CD4-positive, alpha-beta T cell treated with Interleukin-15 for 1 hour (primary cell): ENCODE results near the gene ADRA2A.

Experiments used
- DNase-seq: peaks from one replicate; pipeline ENCODE4 v3.0.0-alpha.2; 2020

Gene ADRA2A

DNA sequence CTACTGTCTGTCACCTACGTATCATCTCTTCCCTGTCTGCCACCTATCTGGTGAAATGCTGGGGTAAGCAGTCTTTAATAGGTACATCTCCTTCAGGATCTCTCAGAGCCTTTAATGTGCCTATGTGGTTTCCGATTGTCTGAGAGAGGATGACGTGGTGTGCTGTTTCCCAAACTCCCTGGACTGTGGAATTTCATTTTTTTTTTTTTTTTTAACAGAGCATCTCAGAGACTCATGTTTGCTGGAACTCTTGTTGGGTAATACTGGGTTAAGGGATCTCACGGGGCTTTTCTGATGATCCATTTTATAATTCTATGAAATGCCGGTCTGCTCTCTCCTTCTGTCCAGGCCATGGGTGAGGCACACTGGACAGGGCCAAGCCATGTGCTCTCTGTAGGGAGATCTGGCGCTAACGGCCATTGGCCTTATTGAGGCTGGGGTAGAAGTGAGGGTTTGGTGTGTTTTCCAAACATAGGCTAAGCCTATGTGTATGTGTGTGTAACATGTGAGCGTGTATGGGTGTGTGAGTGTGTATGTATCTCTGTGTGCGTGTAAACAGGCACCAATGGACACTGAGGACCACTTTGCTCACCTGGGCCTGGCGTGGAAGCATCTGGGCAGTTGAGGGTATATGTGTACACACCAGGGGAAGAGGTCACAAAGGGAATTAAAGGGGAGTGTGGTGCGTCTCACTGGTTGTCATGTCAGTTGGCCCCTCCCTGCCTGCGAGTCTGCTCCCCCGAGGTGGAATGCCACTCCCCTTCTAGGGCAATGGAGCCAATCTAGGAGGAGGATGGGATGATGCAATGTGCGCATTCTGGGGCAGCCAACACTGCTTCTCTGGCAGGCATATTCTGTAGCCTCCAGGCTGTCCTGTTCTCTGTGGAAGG is 7.8 kb downstream of the ADRA2A start:
- DNase-seq = no peak

DNA sequence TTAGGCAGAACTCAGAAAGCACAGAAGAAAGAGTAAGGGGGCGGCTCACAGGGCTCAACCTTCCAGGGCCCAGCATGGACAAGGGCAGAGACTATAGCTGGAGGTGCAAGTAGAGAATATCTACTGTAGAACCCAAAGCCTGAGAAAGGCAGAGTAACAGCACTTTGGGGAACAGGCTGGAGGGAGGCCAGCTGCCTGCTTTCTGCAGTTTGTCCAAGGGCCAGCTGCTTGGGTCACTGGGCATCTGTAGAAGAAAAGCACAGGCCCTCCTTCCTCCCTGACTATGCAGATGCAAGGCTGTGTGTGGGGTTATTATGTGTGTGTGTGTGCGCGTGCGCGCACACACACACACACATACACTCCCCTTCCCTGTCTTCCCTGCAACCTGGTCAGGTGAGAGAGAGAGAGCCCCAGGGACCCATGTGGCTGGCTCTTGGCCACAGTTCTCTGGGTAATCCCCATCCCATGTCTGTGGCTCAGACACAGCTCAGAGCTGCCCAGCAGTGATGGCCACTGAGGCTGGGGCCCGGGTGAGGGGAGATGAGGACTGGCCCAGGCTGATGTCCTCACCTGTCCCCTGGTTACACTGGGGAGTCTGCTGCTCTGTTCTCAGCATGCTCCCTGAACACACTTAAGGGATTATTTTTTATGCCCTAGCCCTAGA is 9.0 kb downstream of the ADRA2A start:
- DNase-seq = no peak

DNA sequence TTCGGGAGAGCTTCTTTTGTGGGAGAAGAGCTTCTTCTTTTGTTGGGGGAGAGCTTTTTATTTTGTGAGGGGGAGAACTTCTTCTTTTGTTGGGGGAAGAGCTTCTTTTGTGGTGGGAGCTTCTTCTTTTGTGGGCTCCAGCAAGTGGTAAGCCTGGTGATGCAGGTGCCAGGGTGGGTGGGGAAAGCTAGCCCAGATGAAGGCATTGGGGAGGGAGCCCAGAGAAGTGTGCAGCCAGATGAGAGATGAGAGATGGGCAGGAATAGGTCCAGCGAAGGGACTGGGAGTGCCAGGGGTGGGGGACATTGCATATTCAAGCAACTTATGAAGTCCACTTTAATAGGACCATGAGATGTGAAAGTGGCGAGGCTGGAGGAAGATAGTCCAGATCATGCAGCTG is 9.7 kb downstream of the ADRA2A start:
- DNase-seq = no peak

DNA sequence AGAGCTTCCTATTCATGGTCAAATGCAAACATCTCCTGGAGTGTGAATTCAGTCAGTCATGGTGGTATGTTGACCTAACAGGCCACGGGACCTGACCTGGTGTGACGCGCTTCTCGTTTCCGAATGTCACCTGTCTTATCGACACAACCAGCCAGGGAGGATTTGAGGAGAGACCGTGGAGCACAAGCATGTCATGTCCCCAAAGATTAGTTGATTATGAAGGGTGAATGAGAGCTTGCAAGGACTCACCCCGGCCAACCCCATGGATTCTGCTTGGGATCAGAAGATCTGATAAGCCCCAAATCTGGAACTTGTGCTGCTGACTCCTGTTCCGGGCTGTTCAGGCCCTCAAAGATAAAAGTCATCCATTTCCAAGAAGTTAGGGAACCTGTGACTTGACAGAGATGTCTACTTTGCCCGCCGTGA is 10.5 kb downstream of the ADRA2A start:
- no peak for DNase-seq

DNA sequence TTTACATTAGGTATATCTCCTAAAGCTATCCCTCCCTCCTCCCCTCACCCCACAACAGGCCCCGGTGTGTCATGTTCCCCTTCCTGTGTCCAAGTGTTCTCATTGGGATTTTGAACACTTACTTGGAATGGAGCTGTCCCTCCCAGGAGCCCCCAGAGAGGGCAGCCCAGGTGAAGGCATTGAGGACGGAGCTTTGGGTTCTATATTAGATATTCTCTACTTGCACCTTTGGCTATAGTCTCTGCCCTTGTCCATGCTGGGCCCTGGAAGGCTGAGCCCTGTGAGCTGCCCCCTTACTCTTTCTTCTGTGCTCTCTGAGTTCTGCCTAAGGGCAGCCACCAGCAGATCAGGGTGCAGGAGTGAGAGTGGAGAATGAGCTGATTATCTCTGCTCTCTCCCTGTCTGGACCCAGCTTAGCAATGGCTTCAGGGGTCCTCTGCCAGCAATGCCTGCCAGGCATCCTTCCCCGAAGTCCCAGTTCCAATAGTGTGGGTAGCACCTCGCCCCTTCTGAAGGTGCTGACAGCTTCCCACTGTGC is 11.2 kb downstream of the ADRA2A start:
- DNase-seq = no peak

DNA sequence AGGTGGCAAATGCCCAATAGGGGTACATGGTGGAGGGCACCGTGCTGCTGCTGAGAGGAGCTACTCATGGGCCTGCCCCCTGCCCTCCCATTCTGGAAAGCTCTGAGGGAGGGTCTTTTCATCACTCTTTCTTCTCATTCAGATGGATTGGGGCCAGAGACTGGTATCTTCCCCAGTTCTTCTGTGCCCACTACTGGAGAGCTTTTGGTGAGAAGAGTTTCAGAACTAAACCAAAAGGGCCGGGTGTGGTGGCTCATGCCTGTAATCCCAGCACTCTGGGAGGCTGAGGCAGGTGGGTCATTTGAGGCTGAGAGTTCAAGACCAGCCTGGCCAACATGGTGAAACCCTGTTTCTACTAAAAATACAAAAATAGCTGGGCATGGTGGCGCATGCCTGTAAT is 12.5 kb downstream of the ADRA2A start:
- no peak for DNase-seq

DNA sequence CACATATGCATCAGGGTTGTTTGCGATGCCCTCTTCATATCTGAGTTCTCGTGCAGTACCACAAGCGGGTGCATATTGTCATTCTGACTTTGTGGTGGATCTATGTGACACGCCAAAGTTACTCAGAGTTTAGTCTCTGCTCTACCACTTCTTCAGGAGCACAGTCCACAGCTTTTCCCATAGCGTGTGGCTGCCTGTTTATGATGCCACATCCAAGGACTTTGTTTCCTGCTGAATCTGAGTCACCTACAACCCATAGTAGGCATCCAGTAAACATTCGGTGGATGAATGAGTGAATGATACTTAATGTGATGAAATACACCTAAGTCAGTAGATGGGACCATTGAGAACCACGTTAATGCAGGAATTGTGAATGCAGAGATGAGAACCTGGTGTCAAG is 15.0 kb downstream of the ADRA2A start:
- no peak for DNase-seq

DNA sequence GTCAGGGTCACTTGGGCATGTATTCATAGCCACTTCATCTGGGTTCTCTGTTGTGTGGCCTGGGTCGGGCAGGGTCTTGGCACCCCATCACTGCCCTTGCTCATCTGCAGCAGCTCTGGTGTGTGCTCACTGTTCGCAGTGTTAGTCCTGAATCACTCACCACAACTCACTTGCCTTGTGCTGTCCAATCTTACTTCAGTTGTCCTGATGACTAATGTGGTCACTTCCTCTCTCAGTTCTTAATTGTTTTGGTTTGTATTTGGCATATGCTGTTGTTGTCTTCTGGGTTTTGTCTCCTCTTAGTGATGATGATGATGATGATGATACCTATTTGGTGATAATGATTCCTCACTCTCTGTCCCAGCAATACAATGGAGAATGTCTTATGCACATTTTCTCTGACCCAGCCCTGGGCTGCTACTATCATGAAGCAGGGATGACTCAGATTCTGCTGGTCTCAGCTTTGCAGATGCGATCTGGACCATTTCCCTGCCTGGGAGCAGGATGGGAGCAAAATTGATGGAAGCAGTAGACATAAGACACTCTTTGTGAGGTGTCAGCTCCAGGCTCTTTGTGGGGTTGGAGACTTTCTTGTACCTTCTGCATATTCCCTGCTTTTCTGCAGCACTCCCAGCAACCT is 17.0 kb downstream of the ADRA2A start:
- no peak for DNase-seq

DNA sequence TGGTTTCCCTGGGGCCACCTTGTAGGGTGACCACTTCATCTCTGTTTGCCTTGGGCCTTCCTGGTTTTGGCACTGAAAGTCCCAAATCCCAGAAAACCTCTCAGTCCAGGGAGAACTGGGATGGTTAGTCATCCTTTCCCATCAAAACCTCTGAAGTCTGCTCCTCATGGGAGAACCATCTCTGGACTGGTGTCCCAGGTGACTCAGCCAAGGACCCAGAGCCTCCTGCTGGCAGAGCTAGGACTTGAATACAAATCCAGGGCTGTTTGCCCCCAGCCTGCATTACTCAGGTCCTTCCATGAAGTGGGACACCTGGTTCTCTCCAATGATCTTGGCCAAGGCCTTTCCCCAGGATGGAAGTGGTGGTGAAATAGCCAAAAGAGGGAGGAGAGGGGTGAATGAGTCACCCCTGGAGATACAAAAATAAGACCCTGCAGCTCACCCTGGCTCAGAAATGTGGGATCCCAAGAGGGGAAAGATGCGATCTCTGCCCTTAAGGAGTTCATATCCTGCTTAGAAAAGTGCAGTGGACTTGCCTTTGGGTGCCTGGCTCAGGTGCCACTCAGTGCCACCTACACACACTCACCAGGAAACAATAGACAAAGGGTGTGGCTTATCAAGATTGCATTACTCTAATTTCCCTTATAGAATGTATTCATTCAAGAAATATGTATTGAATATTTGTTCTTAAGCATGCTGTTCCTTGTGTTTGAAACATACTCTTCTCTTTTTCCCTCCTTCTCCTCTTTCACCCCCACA is 22.0 kb downstream of the ADRA2A start:
- no peak for DNase-seq

DNA sequence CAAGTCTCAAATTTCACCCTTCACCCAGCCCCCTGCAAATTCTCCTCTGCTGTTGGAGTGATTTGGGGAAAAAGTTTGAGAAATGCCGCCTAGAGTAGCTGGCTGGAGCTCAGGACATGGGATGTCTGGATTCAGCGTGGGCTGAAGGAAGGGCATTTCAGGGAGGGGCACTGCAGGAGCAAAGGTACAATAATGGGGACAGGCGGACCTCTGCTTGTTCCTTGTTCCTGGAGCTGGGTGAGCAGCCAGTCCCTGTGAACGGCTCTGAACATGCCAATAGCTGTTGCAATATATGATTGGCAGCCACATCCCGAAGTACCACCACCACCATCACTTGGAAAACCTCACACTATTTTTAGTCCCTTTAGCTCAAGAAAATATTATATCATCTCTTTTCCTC is 23.4 kb downstream of the ADRA2A start:
- DNase-seq = no peak

DNA sequence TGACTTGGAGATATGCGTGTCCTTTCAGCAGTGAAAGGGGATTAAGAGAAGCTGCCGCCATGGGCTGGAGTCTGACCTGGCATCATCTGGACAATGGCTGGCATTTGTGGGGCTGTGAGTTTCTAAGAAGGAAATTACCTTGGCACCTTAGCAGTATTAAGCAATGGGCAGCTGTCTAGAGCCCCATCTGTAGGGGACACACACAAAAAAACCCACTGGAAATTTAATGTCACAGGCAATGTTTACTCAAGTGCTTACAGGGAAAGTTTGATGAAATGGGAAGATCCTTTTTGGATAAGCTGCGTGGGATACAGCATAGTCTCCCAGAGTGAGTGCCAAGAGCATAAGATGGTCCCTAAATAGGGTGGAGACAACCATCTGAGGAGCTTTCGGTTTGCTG is 25.0 kb downstream of the ADRA2A start:
- no peak for DNase-seq

DNA sequence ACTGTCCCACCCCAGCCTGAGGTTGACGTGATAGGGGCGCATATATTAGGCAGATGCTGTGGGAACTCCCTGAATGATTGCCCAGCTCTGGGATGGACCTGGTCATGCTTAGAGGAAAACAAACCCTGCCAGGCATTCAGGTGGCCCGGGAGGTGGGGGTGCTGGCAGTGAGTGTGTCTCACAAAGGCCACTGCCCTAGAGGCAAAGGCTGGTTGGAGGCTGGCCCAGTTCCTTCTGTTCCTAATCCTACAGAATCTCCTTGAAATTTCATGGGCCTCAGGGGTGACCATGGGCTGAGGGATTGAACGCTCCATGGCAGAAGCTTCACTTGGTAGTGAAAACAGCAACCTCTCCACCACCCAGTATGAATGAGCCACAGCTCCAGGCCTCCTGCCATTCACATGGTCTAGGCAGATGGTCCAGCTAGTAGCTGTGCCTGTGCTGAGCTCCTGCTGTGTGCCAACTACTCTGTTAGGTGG is 25.6 kb downstream of the ADRA2A start:
- no peak for DNase-seq

DNA sequence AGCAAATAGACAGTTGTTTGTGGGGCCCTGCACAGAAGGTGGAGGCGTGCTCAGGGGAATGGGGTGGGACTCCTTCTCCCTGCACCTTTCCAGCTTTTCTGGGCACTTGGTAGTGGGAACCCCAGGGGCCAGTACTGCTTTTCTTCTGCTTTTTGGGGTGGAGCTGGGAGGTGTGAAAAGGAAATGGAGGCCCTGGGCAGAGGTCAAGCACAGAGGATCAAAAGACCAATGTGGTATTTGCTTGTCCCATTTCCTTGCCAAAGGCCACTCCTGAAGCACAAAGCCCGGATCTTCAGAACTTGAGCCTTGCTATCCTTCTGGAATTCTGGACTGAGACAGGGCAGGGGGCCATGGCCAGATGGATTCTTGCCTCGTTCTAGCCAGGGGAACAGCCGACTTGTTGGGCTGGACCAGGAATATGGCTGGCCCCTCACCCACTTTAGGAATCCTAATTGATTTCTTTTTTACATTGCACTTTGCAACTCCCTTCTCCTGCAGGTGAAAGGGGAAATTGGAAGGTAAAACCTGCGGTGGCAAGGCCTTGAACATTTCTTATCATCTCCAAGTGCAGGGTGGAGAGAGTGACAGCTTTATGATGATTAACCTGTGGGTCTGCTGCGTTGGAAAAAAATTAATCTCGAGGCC is 26.5 kb downstream of the ADRA2A start:
- no peak for DNase-seq

DNA sequence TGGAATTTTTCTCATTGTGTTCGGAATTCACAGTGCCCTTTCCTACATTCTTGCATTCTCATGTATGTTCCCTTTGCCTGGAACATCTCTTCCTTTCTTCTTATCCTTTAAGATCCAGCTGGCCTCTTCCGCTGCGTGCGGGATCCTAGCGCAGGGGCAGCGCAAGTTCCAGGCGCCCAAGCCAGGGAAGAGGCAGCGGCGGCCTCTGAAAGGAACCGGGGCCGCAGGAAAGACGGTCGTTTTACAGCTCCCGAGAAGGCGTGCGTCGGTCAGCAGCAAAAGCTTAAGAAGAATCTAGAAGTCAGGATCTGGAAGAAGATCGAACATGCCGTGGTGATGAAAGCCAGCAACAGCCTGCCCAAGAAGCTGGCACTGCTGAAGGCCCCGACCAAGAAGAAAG is 28.0 kb downstream of the ADRA2A start:
- DNase-seq = no peak

DNA sequence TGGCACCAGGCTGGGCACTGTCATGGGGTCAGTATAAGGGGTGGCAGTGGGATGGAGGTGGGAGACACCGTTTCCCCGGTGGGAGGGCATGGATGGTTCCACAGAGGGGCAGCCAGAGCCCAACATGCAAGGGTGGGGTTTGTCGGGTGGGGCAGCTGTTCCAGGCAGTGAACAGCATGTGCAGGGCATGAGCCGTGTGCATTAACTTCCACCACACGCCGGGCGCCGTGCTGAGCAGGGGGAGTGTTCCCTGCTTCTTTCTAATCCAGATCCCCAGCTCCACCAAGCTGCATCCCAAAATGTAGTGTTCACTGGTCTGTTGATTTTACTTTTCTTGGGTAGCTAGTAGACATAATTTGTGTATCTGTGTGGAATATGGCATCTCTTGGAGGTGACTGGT is 29.3 kb downstream of the ADRA2A start:
- no peak for DNase-seq

DNA sequence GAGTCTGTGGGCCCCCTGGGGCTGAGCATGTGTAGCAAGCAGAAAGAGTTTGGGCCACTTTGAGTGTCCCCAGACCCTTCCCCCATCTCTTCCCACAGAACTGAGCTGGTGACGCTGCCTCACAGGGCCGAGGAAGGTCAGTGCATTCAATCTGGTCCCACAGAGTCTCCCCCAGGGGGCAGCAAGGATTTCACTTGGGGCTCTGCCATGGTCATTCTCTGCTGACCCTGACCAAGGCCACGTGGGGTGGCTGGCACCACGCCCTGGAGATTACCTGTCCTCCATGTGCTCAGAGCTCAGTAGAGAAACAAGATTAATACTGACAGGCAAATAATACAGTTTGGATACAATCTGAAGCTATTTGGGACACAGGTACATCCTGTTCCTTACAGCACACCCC is 30.2 kb downstream of the ADRA2A start:
- DNase-seq = no peak

DNA sequence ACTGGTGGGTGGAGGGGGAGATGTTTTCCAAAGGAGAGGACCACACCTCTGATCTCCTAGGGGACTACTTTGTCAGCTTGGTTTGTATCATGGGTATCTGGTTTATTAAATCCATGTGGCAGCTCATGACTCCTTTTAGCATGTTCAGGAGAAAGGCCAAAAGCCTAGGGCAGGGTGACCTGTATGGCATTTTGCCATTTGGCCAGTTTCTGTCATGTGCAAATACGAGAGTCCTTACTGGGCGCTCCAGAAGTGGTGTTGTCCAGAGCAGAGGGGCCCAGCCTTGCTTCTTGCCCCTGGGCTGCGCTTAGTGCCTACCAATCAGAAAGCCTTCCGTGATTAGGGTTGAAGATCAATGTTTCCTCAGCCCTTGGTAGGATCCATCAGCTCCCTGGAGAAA is 31.0 kb downstream of the ADRA2A start:
- DNase-seq = no peak

DNA sequence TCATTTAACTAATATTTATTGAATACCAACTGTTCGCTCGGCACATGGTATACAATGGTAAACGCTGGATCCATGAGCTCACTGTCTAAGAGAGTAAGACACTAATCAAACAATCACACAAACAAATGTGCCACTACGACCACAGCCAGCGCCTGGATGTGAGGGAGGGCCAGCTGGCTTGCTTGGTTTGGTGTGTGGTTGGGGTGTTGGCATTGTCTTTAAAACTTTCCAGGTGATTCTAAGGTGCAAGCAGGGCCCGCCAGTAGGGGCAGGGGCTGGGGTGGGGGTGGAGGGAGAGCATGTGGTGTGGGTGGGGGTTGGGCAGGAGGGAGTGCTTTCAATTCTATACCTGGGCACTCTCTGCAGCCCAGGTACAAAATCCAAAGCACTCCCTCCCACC is 31.6 kb downstream of the ADRA2A start:
- no peak for DNase-seq

DNA sequence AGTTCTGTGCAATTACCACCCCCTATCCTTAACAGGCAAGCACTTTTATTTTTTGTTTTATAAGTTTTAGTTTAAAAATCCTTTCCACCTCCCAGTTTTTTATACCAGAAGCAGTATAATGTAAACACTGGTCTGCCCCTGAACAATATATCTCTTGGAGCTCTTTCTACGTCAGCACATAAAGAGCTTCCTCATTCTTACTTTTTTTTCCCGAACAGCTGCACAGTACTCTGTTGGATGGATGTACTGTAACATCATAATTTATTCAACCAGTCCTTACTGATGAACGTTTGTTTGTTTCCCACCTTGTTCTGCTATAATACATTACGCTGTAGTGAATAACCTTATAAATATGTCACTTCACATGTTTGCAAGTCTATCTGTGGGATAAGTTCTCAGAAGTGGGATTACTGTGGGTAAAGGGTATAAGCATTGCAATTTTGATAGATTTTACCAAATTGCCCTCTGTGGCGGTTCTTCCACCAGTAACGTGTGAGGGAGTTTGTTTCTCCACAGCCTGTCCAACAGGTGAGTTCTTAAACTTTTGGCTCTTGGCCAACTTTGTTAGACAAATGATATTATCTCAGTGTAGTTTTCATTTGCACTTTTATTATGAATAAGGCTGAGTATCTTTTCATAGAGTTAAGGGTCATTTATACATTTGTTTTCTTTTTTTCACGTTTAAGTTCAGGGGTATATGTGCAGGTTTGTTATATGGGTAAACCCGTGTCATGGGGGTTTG is 32.8 kb downstream of the ADRA2A start:
- DNase-seq = no peak

DNA sequence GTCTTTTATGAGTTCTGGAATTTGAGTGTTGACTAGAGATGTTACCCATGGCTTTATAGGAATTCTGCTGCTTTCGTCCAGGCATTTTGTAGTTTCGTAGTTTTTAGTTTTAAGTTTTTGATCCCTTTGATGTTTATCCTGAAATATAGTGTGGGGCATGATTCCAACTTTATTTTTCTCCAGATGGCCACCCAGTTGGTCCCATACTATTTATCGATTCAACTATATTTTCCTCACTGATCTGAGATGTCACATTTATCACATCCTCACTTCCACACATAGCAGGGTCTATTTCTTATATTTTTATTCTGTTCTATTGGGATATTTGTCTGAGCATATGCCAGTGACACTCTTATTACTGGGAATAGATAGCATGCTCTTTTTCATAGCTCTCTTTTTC is 33.9 kb downstream of the ADRA2A start:
- no peak for DNase-seq

DNA sequence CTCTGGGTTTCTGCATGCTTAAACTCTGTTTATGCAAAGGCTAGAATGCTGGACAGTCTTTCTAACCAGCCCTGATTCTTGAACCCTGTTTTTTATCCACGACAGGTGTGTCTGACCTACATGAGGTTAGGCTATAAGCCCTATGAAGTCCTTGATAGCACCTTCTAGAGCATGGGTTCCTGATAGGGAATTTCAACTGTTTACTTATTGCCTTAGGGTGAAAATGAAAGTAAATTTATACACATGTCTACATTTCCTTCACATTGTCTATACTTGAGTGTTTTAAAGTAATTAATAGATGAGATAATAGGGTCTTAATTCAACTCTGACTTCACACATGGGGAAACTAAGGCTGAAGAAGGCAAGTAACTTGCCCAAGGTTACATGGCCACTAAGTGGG is 35.5 kb downstream of the ADRA2A start:
- DNase-seq = no peak
